Hippocampal formation (tissue), 2 donors: ENCODE results near the gene CACNA1F.
"Not testable (repeated sequence)": the region's sequence is repeated elsewhere in the genome, so short reads cannot be mapped to it uniquely, and the experiment has no call there.

Experiments used
- DNase-seq, 2 donors: peaks; one replicate each; lab custom pipeline; 2025; lab: John Stamatoyannopoulos, UW

Gene CACNA1F

GRCh38 chrX:49176421-49177326 is 56.5 kb downstream of the CACNA1F start:
- no peak for DNase-seq

GRCh38 chrX:49175435-49176274 is 57.5 kb downstream of the CACNA1F start:
- no peak for DNase-seq

GRCh38 chrX:49174723-49175122 is 58.4 kb downstream of the CACNA1F start:
- no peak for DNase-seq

- not testable (repeated sequence) for DNase-seq
Measured at GRCh38 chrX:49173544-49173943, 59.6 kb downstream of the CACNA1F start.

- no peak for DNase-seq
Measured at GRCh38 chrX:49172280-49172780, 60.8 kb downstream of the CACNA1F start.

- no peak for DNase-seq
Measured at GRCh38 chrX:49171752-49172279, 61.3 kb downstream of the CACNA1F start, which contains the start of gene PLP2. Gene PLP2 (plus strand): TSS chrX:49171898. CDS start chrX:49172001, 103 bp downstream.

GRCh38 chrX:49167740-49168108 is 65.4 kb downstream of the CACNA1F start:
- DNase-seq = no peak

- DNase-seq = peak in 1 of 2 donors; percentile 16
Measured at GRCh38 chrX:49166914-49167739, 66.0 kb downstream of the CACNA1F start.

- DNase-seq = peak in 1 of 2 donors; percentile 52
Measured at GRCh38 chrX:49165901-49166881, 66.9 kb downstream of the CACNA1F start.

GRCh38 chrX:49164589-49165360 is 68.4 kb downstream of the CACNA1F start:
- no peak for DNase-seq

- peak; percentile 75 to 85 for DNase-seq
Measured at GRCh38 chrX:49163555-49164419, 69.4 kb downstream of the CACNA1F start.

GRCh38 chrX:49162620-49163019 is 70.5 kb downstream of the CACNA1F start, which contains the start of gene MAGIX:
Gene MAGIX (plus strand): TSS chrX:49162758. CDS start chrX:49162890, 132 bp downstream.
- DNase-seq = no peak

- DNase-seq = no peak
Measured at GRCh38 chrX:49161632-49162031, 71.5 kb downstream of the CACNA1F start.

GRCh38 chrX:49160908-49161307 is 72.2 kb downstream of the CACNA1F start:
- no peak for DNase-seq

- DNase-seq = no peak
Measured at GRCh38 chrX:49157194-49157593, 75.9 kb downstream of the CACNA1F start.

GRCh38 chrX:49155900-49156837 is 77.0 kb downstream of the CACNA1F start:
- peak; percentile 64 to 76 for DNase-seq
